Activated CD8-positive, alpha-beta T cell treated with anti-CD3 and anti-CD28 coated beads for 36 hours (primary cell): ENCODE data around the gene ASB2. TPM values are rescaled to one million over a fixed set of nuclear protein-coding genes. Genes with fewer than 3 reads are reported as not detected.
A peak's percentile ranks its signal among the peaks of the same experiment; 100 is the strongest.

ENCODE experiments used
- ATAC-seq: fragments of 200-7000 bp; cut with Tn5 transposase; one replicate; pipeline ENCODE4 v1.10.0; 2021; ENCODE audit warnings: mild to moderate bottlenecking, moderate library complexity
- CTCF ChIA-PET: fragments of 350-600 bp; sonication (Branson Sonifier 250); formaldehyde crosslinking; loops from one replicate; lab custom pipeline; 2021; ENCODE audit warnings: antibody characterized with exemption; lab: Charles Lee
- POLR2A ChIA-PET: fragments of 350-600 bp; sonication (Branson Sonifier 250); formaldehyde crosslinking; loops from one replicate; lab custom pipeline; 2021; ENCODE audit warnings: antibody characterized with exemption; lab: Charles Lee
- DNase-seq: peaks from one replicate; pipeline ENCODE4 v3.0.0-alpha.2; 2020
- H3K27ac Mint-ChIP-seq: one replicate; pipeline ENCODE4 v1.8.0; 2021; ENCODE audit warnings: mild to moderate bottlenecking, mixed read lengths
- H3K27me3 Mint-ChIP-seq: one replicate; pipeline ENCODE4 v1.8.0; 2021; ENCODE audit warnings: mixed read lengths
- H3K36me3 Mint-ChIP-seq: one replicate; pipeline ENCODE4 v1.8.0; 2021; ENCODE audit warnings: low read depth, mixed read lengths
- H3K4me1 Mint-ChIP-seq: one replicate; pipeline ENCODE4 v1.8.0; 2021; ENCODE audit warnings: low read depth, mixed read lengths
- H3K4me3 Mint-ChIP-seq: one replicate; pipeline ENCODE4 v1.8.0; 2021; ENCODE audit warnings: mild to moderate bottlenecking, moderate library complexity, mixed read lengths
- H3K9me3 Mint-ChIP-seq: one replicate; pipeline ENCODE4 v1.8.0; 2021; ENCODE audit warnings: mixed read lengths
- CTCF ChIP-seq: fragments of 200-600 bp; IDR thresholded peaks from one replicate; pipeline ENCODE4 v1.8.0; 2022; ENCODE audit warnings: antibody characterized with exemption, mild to moderate bottlenecking
- intact Hi-C: fragments of 100-400 bp; cut with micrococcal nuclease; formaldehyde crosslinking; loops from one replicate; pipeline ENCODE4 v1.10.0; 2022
- total RNA-seq, 2 experiments: library from RNA; stranded (reverse); gene quantifications; one replicate each; pipeline ENCODE4 v1.2.3, GENCODE V29; 2021

The ASB2 gene
- total RNA-seq, 2 experiments from 2014 or later: 11.7 to 12.7 TPM

GRCh38 chr14:93940437-93940836 lies 35.9 kb downstream of the ASB2 start:
- TF ChIP-seq CTCF: no peak
- peak overlapping the region; percentile 25 for H3K27ac Mint-ChIP-seq

GRCh38 chr14:93939304-93940229 lies 36.8 kb downstream of the ASB2 start:
- Mint-ChIP-seq H3K9me3 (no peaks in the 10 kb centered on the region), H3K27me3 (peaks cover 20% of the 10 kb centered on the region), H3K4me1 (peaks cover 12% of the 10 kb centered on the region), H3K27ac (peak overlapping the region; percentile 34), H3K36me3 (peaks cover 8% of the 10 kb centered on the region), H3K4me3 (peak overlapping the region; percentile 49)
- ChIA-PET POLR2A (interaction anchor here (0.6 to 2.6 kb wide), 16 partner anchors 11 to 88 kb away, joined by 3 to 9 read pairs (median 4); partner anchors contain the start of gene CCDC197), CTCF (interaction anchor here (0.6 to 11.8 kb wide), 41 partner anchors 9 to 252 kb away, joined by 3 to 437 read pairs (median 7); partner anchors contain the start of genes ASB2, CCDC197, DDX24 and IFI27L1)
- peak; percentile 99 for TF ChIP-seq CTCF
- ATAC-seq (peak; percentile 95), DNase-seq (peak; percentile 93)
- intact Hi-C loops: loop anchor here (2.0 to 5.0 kb wide), 2 partner anchors 38 to 65 kb away; partner anchors contain the start of gene ASB2

More at GRCh38 chr14:93940437-93940836, 35.9 kb downstream of the ASB2 start:
- H3K27me3 Mint-ChIP-seq: peaks cover 20% of the 10 kb centered on the region
- DNase-seq (no peak), ATAC-seq (no peak)
- no peak overlapping the region for H3K4me3 Mint-ChIP-seq
- ChIA-PET POLR2A (interaction anchor here (0.6 to 2.6 kb wide), 13 partner anchors 10 to 87 kb away, joined by 3 to 9 read pairs (median 5); partner anchors contain the start of gene CCDC197), CTCF (interaction anchor here (0.8 to 11.8 kb wide), 31 partner anchors 9 to 243 kb away, joined by 3 to 437 read pairs (median 11); partner anchors contain the start of genes ASB2, CCDC197, DDX24 and IFI27L1)
- H3K9me3 Mint-ChIP-seq: no peaks in the 10 kb centered on the region
- peaks cover 12% of the 10 kb centered on the region for H3K4me1 Mint-ChIP-seq
- H3K36me3 Mint-ChIP-seq: peaks cover 8% of the 10 kb centered on the region
- intact Hi-C loops: loop anchor here (2.0 to 5.0 kb wide), 2 partner anchors 37 to 64 kb away; partner anchors contain the start of gene ASB2

GRCh38 chr14:93938751-93939303 lies 37.5 kb downstream of the ASB2 start:
- intact Hi-C loops: no loop called here
- Mint-ChIP-seq H3K4me1 (peaks cover 12% of the 10 kb centered on the region), H3K4me3 (peak overlapping the region; percentile 49), H3K27ac (no peak overlapping the region), H3K36me3 (peaks cover 8% of the 10 kb centered on the region), H3K9me3 (no peaks in the 10 kb centered on the region), H3K27me3 (peaks cover 20% of the 10 kb centered on the region)
- DNase-seq: no peak
- no peak for ATAC-seq
- POLR2A ChIA-PET: interaction anchor here (1.1 to 1.6 kb wide), 3 partner anchors 29 to 66 kb away, joined by 3 to 4 read pairs (median 3); no protein-coding TSS in a partner anchor
- TF ChIP-seq CTCF: no peak
- CTCF ChIA-PET: interaction anchor here (0.8 to 11.8 kb wide), 24 partner anchors 8 to 241 kb away, joined by 3 to 437 read pairs (median 18); partner anchors contain the start of genes ASB2, CCDC197, DDX24 and IFI27L1

GRCh38 chr14:93937519-93937918 lies 38.9 kb downstream of the ASB2 start:
- peaks cover 20% of the 10 kb centered on the region for H3K27me3 Mint-ChIP-seq
- H3K4me1 Mint-ChIP-seq: peaks cover 12% of the 10 kb centered on the region
- H3K27ac Mint-ChIP-seq: no peak overlapping the region
- no peak for TF ChIP-seq CTCF
- H3K36me3 Mint-ChIP-seq: peaks cover 8% of the 10 kb centered on the region
- no peak for DNase-seq
- no peaks in the 10 kb centered on the region for H3K9me3 Mint-ChIP-seq
- intact Hi-C loops: no loop called here
- ATAC-seq: no peak
- ChIA-PET CTCF (interaction anchor here (0.6 to 11.8 kb wide), 15 partner anchors 15 to 199 kb away, joined by 3 to 437 read pairs (median 6); partner anchors contain the start of genes ASB2, CCDC197, DDX24 and IFI27L1), POLR2A (interaction anchor here (0.8 to 1.2 kb wide), 3 partner anchors 9 to 34 kb away, joined by 3 to 4 read pairs (median 3); no protein-coding TSS in a partner anchor)
- H3K4me3 Mint-ChIP-seq: no peak overlapping the region
